Activated CD4-positive, alpha-beta T cell treated with anti-CD3 and anti-CD28 coated beads, Interleukin-2, Interleukin-4, amounts not matched to agents 100 ng/mL and 50 ng/mL, durations not matched to agents 16 hours and 8 hours (primary cell): ENCODE data around the gene GPR89B.
"Not testable (repeated sequence)": the region's sequence is repeated elsewhere in the genome, so short reads cannot be mapped to it uniquely, and the experiment has no call there.

ENCODE experiments used
- DNase-seq: peaks from one replicate; pipeline ENCODE4 v3.0.0-alpha.2; 2020; ENCODE audit warnings: low spot score

The GPR89B gene

GRCh38 chr1:148032690-148033089 lies 104.5 kb downstream of the GPR89B start:
- DNase-seq = not testable (repeated sequence)

GRCh38 chr1:148033147-148033546 lies 104.9 kb downstream of the GPR89B start:
- DNase-seq = not testable (repeated sequence)

GRCh38 chr1:148037850-148038461 lies 109.7 kb downstream of the GPR89B start:
- DNase-seq = not testable (repeated sequence)

- DNase-seq = peak; percentile 83
Observed at GRCh38 chr1:148038462-148039333, 110.5 kb downstream of the GPR89B start.
